ENCODE data around the gene MMP21. TPM values are rescaled to one million over a fixed set of nuclear protein-coding genes. Genes with fewer than 3 reads are reported as not detected.

MMP21 gene
- total and polyA plus RNA-seq, 2 of the 13 experiments (the other 11 are each of a cell fraction or from before 2014, with no cell fraction given) = not detected

DNA sequence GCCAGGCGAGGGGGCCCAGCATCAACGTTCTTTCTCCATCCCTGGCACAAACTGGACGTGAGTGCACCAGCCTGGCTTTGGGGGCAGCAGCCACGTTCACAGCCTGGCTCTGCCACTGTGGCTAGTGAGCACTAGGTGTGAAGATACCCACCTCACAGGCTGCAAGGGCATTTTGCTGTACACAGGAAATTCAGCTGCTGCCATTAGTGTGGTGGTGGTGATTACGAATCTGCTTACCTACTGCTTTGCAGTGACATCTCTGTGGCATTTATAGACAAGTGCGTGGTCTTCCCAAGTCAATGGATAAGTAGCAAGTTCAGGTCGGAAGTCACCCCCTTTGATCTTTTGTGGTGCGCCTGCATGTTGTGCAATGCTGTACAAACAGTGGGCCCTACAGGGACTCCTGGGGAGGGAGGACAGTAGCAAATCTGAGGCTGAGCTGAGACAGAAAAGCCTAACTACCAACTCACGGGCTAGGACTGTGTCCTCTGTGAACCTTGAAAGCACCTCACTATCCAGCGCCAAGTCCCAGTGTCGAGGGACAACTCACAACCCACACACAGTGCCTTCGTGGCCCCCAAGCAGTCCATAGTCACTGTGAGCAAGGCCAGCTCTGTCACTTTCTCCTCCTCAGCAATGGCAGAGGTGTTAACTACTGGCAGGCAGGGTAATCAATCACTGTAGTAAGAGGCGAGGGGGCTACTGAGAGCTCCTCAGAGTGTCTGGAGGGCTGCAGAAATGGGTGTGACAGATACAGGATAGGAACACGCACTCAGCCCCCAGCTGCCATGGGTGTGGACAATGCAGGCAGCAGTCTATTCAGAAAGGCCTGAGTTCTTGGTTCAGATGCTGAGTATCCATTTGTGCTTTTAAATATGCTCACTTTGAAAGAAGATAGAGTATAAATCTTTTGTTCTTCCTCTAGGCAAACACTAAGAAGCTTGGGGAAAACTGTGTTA lies 17.0 kb upstream of the MMP21 start (continued):
- TF ChIP-seq MAZ (IDR thresholded peaks at IDR 0.05; ENCODE audit: borderline replicate concordance, low read depth, low read length) (0 out of 2 replicates have a peak, but pooled peaks have one; percentile 63), MAZ (CRISPR knock-in tag; IDR thresholded peaks at IDR 0.05; ENCODE audit: low read depth) (peak; percentile 86), RELA (CRISPR knock-in tag; IDR thresholded peaks at IDR 0.05) (no peak), ZBTB10 (CRISPR knock-in tag; IDR thresholded peaks at IDR 0.05; ENCODE audit: borderline replicate concordance) (peak; percentile 78; the same call in 1 of the 2 replicates), MATR3 (CRISPR knock-in tag; IDR thresholded peaks at IDR 0.05) (no peak), SOX6 (IDR thresholded peaks at IDR 0.05) (no peak), SOX6 (CRISPR knock-in tag; IDR thresholded peaks at IDR 0.05) (peak; percentile 97), ZNF446 (CRISPR knock-in tag; IDR thresholded peaks at IDR 0.05) (no peak), ZNF143 (CRISPR knock-in tag; IDR thresholded peaks at IDR 0.05) (peak; percentile 56; the same call in 1 of the 2 replicates), ZNF276 (CRISPR knock-in tag; IDR thresholded peaks at IDR 0.05; ENCODE audit: low read depth) (peak; percentile 92), ARNT2 (CRISPR knock-in tag; IDR thresholded peaks at IDR 0.05; ENCODE audit: low read depth) (peak; percentile 43; the same call in 1 of the 2 replicates), MEIS2 (CRISPR knock-in tag; IDR thresholded peaks at IDR 0.05) (peak; percentile 82; the same call in 1 of the 2 replicates), IRF1 (CRISPR knock-in tag; IDR thresholded peaks at IDR 0.05; ENCODE audit: low read depth) (no peak), NFATC3 (CRISPR knock-in tag; IDR thresholded peaks at IDR 0.05) (no peak), ZNF891 (CRISPR knock-in tag; IDR thresholded peaks at IDR 0.05) (no peak), CREM (IDR thresholded peaks at IDR 0.05) (peak; percentile 81; the same call in 1 of the 2 replicates), CREM (CRISPR knock-in tag; IDR thresholded peaks at IDR 0.05) (no peak)
- TF ChIP-seq, protein P1, sequence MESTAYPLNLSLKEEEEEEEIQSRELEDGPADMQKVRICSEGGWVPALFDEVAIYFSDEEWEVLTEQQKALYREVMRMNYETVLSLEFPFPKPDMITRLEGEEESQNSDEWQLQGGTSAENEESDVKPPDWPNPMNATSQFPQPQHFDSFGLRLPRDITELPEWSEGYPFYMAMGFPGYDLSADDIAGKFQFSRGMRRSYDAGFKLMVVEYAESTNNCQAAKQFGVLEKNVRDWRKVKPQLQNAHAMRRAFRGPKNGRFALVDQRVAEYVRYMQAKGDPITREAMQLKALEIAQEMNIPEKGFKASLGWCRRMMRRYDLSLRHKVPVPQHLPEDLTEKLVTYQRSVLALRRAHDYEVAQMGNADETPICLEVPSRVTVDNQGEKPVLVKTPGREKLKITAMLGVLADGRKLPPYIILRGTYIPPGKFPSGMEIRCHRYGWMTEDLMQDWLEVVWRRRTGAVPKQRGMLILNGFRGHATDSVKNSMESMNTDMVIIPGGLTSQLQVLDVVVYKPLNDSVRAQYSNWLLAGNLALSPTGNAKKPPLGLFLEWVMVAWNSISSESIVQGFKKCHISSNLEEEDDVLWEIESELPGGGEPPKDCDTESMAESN (CRISPR knock-in tag; conservative IDR thresholded peaks at IDR 0.05) = peak; percentile 72
- TF ChIP-seq, protein P2, sequence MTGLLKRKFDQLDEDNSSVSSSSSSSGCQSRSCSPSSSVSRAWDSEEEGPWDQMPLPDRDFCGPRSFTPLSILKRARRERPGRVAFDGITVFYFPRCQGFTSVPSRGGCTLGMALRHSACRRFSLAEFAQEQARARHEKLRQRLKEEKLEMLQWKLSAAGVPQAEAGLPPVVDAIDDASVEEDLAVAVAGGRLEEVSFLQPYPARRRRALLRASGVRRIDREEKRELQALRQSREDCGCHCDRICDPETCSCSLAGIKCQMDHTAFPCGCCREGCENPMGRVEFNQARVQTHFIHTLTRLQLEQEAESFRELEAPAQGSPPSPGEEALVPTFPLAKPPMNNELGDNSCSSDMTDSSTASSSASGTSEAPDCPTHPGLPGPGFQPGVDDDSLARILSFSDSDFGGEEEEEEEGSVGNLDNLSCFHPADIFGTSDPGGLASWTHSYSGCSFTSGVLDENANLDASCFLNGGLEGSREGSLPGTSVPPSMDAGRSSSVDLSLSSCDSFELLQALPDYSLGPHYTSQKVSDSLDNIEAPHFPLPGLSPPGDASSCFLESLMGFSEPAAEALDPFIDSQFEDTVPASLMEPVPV (CRISPR knock-in tag; IDR thresholded peaks at IDR 0.05) = 0 out of 2 replicates have a peak, but pooled peaks have one; percentile 47
